HepG2 (cell line): ENCODE measurements around the gene ZNF530. TPM values are rescaled to one million over a fixed set of nuclear protein-coding genes. Genes with fewer than 3 reads are reported as not detected.

Experiments used
- AGO2 ChIP-seq: fragments of 200-400 bp; formaldehyde crosslinking; optimal IDR thresholded peaks from 2 replicates; pipeline ENCODE3; 2017; ENCODE audit warnings: mild to moderate bottlenecking, low read depth, low read length, moderate library complexity
- FOXP1 ChIP-seq, 2 experiments: fragments of 450-650 bp in 1 of 2; IDR thresholded peaks; 2 replicates each; pipeline ENCODE4 v1.6.1; 2017 to 2018; ENCODE audit warnings: antibody characterized with exemption in 1 of 2
- HCFC1 ChIP-seq: fragments of 150-350 bp; IDR thresholded peaks from 2 replicates; pipeline ENCODE4 v1.6.1; 2014; ENCODE audit warnings: low read depth, low read length
- JARID2 ChIP-seq: sonication (generic); formaldehyde crosslinking; IDR thresholded peaks from 2 replicates; pipeline ENCODE4 v1.8.1; 2023; ENCODE audit warnings: missing genetic modification reagents, inconsistent platforms; ENCODE audit not compliant: insufficient replicate concordance
- MAZ ChIP-seq, 2 experiments: sonication (generic) in 1 of 2; formaldehyde crosslinking in 1 of 2; IDR thresholded peaks; 2 replicates each; pipeline versions ENCODE4 v1.5.0 to v1.6.1; 2012 to 2020; ENCODE audit warnings: low read depth in 2 of 2, mild to moderate bottlenecking in 2 of 2, borderline replicate concordance in 1 of 2, improper control_type of control experiment in 1 of 2, low read length in 1 of 2, missing genetic modification reagents in 1 of 2, moderate library complexity in 1 of 2
- MYC ChIP-seq: sonication (generic); formaldehyde crosslinking; IDR thresholded peaks from 2 replicates; pipeline ENCODE4 v1.9.0; 2021; ENCODE audit warnings: missing genetic modification reagents, borderline replicate concordance
- PATZ1 ChIP-seq: sonication (generic); formaldehyde crosslinking; IDR thresholded peaks from 2 replicates; pipeline ENCODE4 v1.4.0; 2020; ENCODE audit warnings: missing genetic modification reagents
- PHF8 ChIP-seq: sonication (generic); formaldehyde crosslinking; IDR thresholded peaks from 2 replicates; pipeline ENCODE4 v1.5.0; 2020; ENCODE audit warnings: missing genetic modification reagents
- SALL1 ChIP-seq: sonication (generic); formaldehyde crosslinking; IDR thresholded peaks from 2 replicates; pipeline ENCODE4 v1.8.0; 2022; ENCODE audit warnings: mild to moderate bottlenecking, missing genetic modification reagents
- TFDP2 ChIP-seq: sonication (generic); formaldehyde crosslinking; IDR thresholded peaks from 2 replicates; pipeline ENCODE4 v1.4.0; 2020; ENCODE audit warnings: missing genetic modification reagents
- YEATS4 ChIP-seq: sonication (generic); formaldehyde crosslinking; IDR thresholded peaks from 2 replicates; pipeline ENCODE4 v1.4.0; 2020; ENCODE audit warnings: missing genetic modification reagents, borderline replicate concordance
- ZNF180 ChIP-seq: sonication (generic); formaldehyde crosslinking; IDR thresholded peaks from 2 replicates; pipeline ENCODE4 v1.4.0; 2020; ENCODE audit warnings: low read depth, missing genetic modification reagents, borderline replicate concordance
- ZNF569 ChIP-seq: sonication (generic); formaldehyde crosslinking; IDR thresholded peaks from 2 replicates; pipeline ENCODE4 v1.5.0; 2020; ENCODE audit warnings: mild to moderate bottlenecking, missing genetic modification reagents, moderate library complexity, borderline replicate concordance
- ZNF609 ChIP-seq: sonication (generic); formaldehyde crosslinking; IDR thresholded peaks from 2 replicates; pipeline ENCODE4 v1.4.0; 2020; ENCODE audit warnings: mild to moderate bottlenecking, missing genetic modification reagents, borderline replicate concordance
- ZNF710 ChIP-seq: sonication (generic); formaldehyde crosslinking; IDR thresholded peaks from 2 replicates; pipeline ENCODE4 v1.5.0; 2020; ENCODE audit warnings: mild to moderate bottlenecking, missing genetic modification reagents, borderline replicate concordance
- ZNF891 ChIP-seq: sonication (generic); formaldehyde crosslinking; IDR thresholded peaks from 2 replicates; pipeline ENCODE4 v1.5.0; 2020; ENCODE audit warnings: mild to moderate bottlenecking, missing genetic modification reagents
- polyA plus RNA-seq, 8 experiments: library from polyadenylated mRNA; depleted of rRNA in 3 of 8; stranded (reverse) in 7 of 8; unstranded in 1 of 8; fragments of >200 nt; fragmentation: Illumina TruSeq in 4 of 8; extraction: Trizol in 4 of 8; gene quantifications; 2 replicates each; pipeline versions ENCODE4 v1.2.1 to v1.2.3, GENCODE V29; 2011 to 2016; ENCODE audit warnings: low read depth in 4 of 8, missing spikeins in 1 of 8, mixed read lengths in 1 of 8; ENCODE audit not compliant: insufficient read depth in 1 of 8
- total RNA-seq, 5 experiments: library from RNA; depleted of rRNA; stranded (reverse); fragments of >200 nt; fragmentation: Illumina TruSeq; extraction: Trizol; gene quantifications; 2 replicates each; pipeline ENCODE4 v1.2.3, GENCODE V29; 2016; ENCODE audit warnings: low read depth in 1 of 5

Gene ZNF530
- total and polyA plus RNA-seq, 2 of the 13 experiments (the other 11 are each of a cell fraction or from before 2014, with no cell fraction given): 1.1 to 7.8 TPM

GRCh38 chr19:57632987-57633831 lies 33.5 kb downstream of the ZNF530 start, which contains the start of gene ZNF211 (continued):
- peak; percentile 51; the same call in 1 of the 2 replicates for TF ChIP-seq MYC (CRISPR knock-in tag)
- TF ChIP-seq ZNF891: 0 out of 2 replicates have a peak, but pooled peaks have one; percentile 14
- 0 out of 2 replicates have a peak, but pooled peaks have one; percentile 28 for TF ChIP-seq ZNF710 (CRISPR knock-in tag)
- TF ChIP-seq MAZ (IDR thresholded peaks at IDR 0.05; ENCODE audit: borderline replicate concordance, low read depth, low read length): peak; percentile 84; the same call in 1 of the 2 replicates
- peak; percentile 27; the same call in 1 of the 2 replicates for TF ChIP-seq MAZ (CRISPR knock-in tag; IDR thresholded peaks at IDR 0.05; ENCODE audit: low read depth)
- TF ChIP-seq HCFC1: peak; percentile 94
- peak; percentile 70; the same call in 1 of the 2 replicates for TF ChIP-seq YEATS4
- TF ChIP-seq PATZ1 (CRISPR knock-in tag): peak; percentile 85
- peak; percentile 64 for TF ChIP-seq JARID2
- no peak for TF ChIP-seq ZNF569
- TF ChIP-seq FOXP1 (IDR thresholded peaks at IDR 0.05): no peak
- no peak for TF ChIP-seq FOXP1 (CRISPR knock-in tag; IDR thresholded peaks at IDR 0.05)
- peak; percentile 30; the same call in 1 of the 2 replicates for TF ChIP-seq SALL1
- TF ChIP-seq TFDP2 (CRISPR knock-in tag): peak; percentile 62; the same call in 1 of the 2 replicates
- TF ChIP-seq PHF8: peak; percentile 90
- TF ChIP-seq ZNF609: peak; percentile 46; the same call in 1 of the 2 replicates
- TF ChIP-seq AGO2: peak; percentile 92
- TF ChIP-seq ZNF180: no peak
